MM.1S (cell line): ENCODE measurements around the gene IER5.

Source experiments
- EZH2phosphoT487 ChIP-seq: fragments of 300-600 bp; sonication (generic); IDR thresholded peaks from 2 replicates; pipeline ENCODE4 v1.6.1; 2018; ENCODE audit warnings: antibody characterized with exemption, low read length
- TF ChIP-seq, protein P1 (sequence below): fragments of 300-600 bp; sonication (generic); IDR thresholded peaks from 2 replicates; pipeline ENCODE4 v1.5.1; 2016; ENCODE audit warnings: antibody characterized with exemption, low read length, mixed read lengths

DNA sequence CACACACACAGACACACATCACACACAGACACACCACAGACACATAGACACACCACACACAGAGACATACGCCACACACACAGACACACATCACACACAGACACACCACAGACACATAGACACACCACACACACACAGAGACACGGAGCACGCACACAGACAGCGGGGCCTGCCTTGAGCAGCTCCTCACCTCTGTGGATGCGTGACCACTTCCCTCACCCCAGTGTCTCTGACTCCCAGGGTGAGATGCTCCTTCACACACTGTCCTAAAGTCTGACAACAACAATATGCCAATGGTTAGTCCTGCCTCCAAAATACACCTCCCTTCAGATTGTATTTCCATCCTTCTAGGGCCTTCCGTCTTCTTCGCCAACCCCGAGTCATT, 48.2 kb downstream of the IER5 start:
- TF ChIP-seq, protein P1, sequence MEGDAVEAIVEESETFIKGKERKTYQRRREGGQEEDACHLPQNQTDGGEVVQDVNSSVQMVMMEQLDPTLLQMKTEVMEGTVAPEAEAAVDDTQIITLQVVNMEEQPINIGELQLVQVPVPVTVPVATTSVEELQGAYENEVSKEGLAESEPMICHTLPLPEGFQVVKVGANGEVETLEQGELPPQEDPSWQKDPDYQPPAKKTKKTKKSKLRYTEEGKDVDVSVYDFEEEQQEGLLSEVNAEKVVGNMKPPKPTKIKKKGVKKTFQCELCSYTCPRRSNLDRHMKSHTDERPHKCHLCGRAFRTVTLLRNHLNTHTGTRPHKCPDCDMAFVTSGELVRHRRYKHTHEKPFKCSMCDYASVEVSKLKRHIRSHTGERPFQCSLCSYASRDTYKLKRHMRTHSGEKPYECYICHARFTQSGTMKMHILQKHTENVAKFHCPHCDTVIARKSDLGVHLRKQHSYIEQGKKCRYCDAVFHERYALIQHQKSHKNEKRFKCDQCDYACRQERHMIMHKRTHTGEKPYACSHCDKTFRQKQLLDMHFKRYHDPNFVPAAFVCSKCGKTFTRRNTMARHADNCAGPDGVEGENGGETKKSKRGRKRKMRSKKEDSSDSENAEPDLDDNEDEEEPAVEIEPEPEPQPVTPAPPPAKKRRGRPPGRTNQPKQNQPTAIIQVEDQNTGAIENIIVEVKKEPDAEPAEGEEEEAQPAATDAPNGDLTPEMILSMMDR: no peak
- no peak for TF ChIP-seq EZH2phosphoT487
